ENCODE results near the gene CLMP.
"Not testable (repeated sequence)": the region's sequence is repeated elsewhere in the genome, so short reads cannot be mapped to it uniquely, and the experiment has no call there.

Gene CLMP

DNA sequence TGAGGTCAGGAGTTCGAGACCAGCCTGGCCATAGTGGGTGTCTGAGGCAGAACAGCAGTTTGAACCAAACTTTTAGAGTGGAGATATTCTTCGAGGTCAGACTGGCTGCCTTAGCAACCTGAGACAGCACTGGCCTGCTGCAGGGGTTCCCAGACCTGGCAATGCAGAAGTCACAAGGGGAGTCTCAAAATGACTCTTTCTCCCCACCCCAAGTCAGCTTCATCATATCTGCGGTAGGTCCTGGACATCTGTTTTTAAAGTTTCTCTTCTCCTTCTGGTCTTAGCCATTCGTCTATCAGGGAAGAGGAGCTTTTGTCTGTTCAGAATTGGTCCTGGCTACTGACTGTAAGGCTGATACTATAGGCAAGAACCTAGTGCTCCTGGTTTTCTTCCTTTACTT lies 14.5 kb upstream of the CLMP start:
- no peak overlapping the region for H3K4me2 ChIP-seq (ENCODE audit: low read length)
- H3K79me2 ChIP-seq (ENCODE audit: insufficient read depth, low read length) = no peaks in the 10 kb centered on the region
- no peaks in the 10 kb centered on the region for H3F3A ChIP-seq (ENCODE audit: insufficient read depth, low read length)
- no peak overlapping the region for H3K9ac ChIP-seq (ENCODE audit: low read length)
- no peaks in the 10 kb centered on the region for H4K20me1 ChIP-seq (ENCODE audit: insufficient read depth, low read length)
- H3K27ac ChIP-seq (ENCODE audit: low read depth, low read length, poor library complexity, severe bottlenecking) = no peak overlapping the region
- H3K36me3 ChIP-seq (ENCODE audit: insufficient read depth, low read length) = no peaks in the 10 kb centered on the region
- H3K27me3 ChIP-seq (ENCODE audit: insufficient read depth, low read length) = no peaks in the 10 kb centered on the region
- H3K9me3 ChIP-seq (ENCODE audit: low read length) = no peaks in the 10 kb centered on the region
- H3K4me1 ChIP-seq (ENCODE audit: insufficient read depth, low read length, severe bottlenecking) = no peaks in the 10 kb centered on the region
- TF ChIP-seq EZH2 (IDR thresholded peaks at IDR 0.05; ENCODE audit: borderline replicate concordance, low read length) = no peak
- TF ChIP-seq, protein P1, sequence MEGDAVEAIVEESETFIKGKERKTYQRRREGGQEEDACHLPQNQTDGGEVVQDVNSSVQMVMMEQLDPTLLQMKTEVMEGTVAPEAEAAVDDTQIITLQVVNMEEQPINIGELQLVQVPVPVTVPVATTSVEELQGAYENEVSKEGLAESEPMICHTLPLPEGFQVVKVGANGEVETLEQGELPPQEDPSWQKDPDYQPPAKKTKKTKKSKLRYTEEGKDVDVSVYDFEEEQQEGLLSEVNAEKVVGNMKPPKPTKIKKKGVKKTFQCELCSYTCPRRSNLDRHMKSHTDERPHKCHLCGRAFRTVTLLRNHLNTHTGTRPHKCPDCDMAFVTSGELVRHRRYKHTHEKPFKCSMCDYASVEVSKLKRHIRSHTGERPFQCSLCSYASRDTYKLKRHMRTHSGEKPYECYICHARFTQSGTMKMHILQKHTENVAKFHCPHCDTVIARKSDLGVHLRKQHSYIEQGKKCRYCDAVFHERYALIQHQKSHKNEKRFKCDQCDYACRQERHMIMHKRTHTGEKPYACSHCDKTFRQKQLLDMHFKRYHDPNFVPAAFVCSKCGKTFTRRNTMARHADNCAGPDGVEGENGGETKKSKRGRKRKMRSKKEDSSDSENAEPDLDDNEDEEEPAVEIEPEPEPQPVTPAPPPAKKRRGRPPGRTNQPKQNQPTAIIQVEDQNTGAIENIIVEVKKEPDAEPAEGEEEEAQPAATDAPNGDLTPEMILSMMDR (IDR thresholded peaks at IDR 0.05; ENCODE audit: low read length) = no peak
- H2AFZ ChIP-seq (ENCODE audit: low read length) = no peak overlapping the region
- H3K4me3 ChIP-seq (ENCODE audit: low read depth, low read length, poor library complexity, severe bottlenecking) = no peak overlapping the region
- H3K9me2 ChIP-seq (ENCODE audit: low read depth, low read length) = no peaks in the 10 kb centered on the region

DNA sequence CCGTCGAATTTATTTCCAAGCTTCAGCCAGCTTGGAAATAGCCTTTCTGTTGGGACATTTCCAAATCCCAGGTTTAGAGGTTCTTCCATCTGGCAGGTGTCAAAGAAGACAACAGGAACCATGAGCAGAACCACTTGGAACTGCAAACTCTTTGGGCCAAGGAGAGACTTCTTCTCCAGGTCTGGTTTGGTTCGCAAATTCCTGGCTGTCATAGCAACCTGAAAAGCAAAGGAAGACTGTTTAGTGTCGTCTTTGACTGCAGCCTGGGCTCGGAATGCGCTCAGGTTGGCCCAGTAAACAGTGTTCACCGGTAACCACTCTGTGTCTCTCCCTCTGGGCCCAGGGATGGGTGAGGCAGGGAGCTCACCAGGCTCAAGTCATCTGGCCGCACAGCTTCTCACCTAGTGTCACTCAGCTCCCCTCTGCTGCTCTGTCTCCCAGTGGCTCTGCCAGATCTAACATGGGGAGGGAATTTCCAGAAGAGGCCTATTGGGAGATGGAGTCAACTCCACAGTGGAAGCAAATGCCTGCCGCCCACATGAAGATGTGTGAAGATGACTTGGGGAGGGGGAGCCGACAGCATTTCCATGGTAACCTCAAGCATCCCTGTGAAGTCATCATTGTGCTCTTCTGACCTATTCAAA lies 11.9 kb upstream of the CLMP start:
- H3F3A ChIP-seq (ENCODE audit: insufficient read depth, low read length) = no peaks in the 10 kb centered on the region

DNA sequence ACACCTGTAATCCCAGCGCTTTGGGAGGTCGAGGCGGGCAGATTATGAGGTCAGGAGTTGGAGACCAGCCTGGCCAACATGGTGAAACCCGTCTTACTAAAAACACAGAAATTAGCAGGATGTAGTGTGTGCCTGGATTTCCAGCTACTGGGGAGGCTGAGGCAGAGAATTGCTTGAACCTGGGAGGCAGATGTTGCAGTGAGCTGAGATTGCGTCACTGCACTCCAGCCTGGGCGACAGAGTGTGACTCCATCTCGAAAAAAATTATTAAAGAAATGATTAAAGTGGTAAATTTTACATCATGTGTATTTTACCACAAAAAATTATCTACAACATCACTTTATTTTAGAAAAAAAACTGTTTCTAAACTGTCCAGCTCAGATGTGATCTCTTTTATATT lies 11.0 kb upstream of the CLMP start:
- not testable (repeated sequence) for H3K9me2 ChIP-seq (ENCODE audit: low read depth, low read length); H3K9ac ChIP-seq (ENCODE audit: low read length); H3K79me2 ChIP-seq (ENCODE audit: insufficient read depth, low read length); H3K27ac ChIP-seq (ENCODE audit: low read depth, low read length, poor library complexity, severe bottlenecking); H3K4me2 ChIP-seq (ENCODE audit: low read length); H3K9me3 ChIP-seq (ENCODE audit: low read length); H4K20me1 ChIP-seq (ENCODE audit: insufficient read depth, low read length); H3K4me1 ChIP-seq (ENCODE audit: insufficient read depth, low read length, severe bottlenecking); H3K4me3 ChIP-seq (ENCODE audit: low read depth, low read length, poor library complexity, severe bottlenecking); H2AFZ ChIP-seq (ENCODE audit: low read length); H3F3A ChIP-seq (ENCODE audit: insufficient read depth, low read length); H3K36me3 ChIP-seq (ENCODE audit: insufficient read depth, low read length); H3K27me3 ChIP-seq (ENCODE audit: insufficient read depth, low read length)

More for the DNA sequence above, 11.9 kb upstream of the CLMP start:
- no peak overlapping the region for H3K9ac ChIP-seq (ENCODE audit: low read length)
- H3K27ac ChIP-seq (ENCODE audit: low read depth, low read length, poor library complexity, severe bottlenecking) = no peak overlapping the region
- H3K4me1 ChIP-seq (ENCODE audit: insufficient read depth, low read length, severe bottlenecking) = no peaks in the 10 kb centered on the region
- TF ChIP-seq EZH2 (IDR thresholded peaks at IDR 0.05; ENCODE audit: borderline replicate concordance, low read length) = no peak
- TF ChIP-seq, protein P1 (IDR thresholded peaks at IDR 0.05; ENCODE audit: low read length) = no peak
- H3K36me3 ChIP-seq (ENCODE audit: insufficient read depth, low read length) = no peaks in the 10 kb centered on the region
- H3K4me2 ChIP-seq (ENCODE audit: low read length) = no peak overlapping the region
- no peaks in the 10 kb centered on the region for H3K27me3 ChIP-seq (ENCODE audit: insufficient read depth, low read length)
- no peaks in the 10 kb centered on the region for H3K9me3 ChIP-seq (ENCODE audit: low read length)
- H3K4me3 ChIP-seq (ENCODE audit: low read depth, low read length, poor library complexity, severe bottlenecking) = no peak overlapping the region
- H2AFZ ChIP-seq (ENCODE audit: low read length) = no peak overlapping the region
- H4K20me1 ChIP-seq (ENCODE audit: insufficient read depth, low read length) = no peaks in the 10 kb centered on the region
- no peaks in the 10 kb centered on the region for H3K79me2 ChIP-seq (ENCODE audit: insufficient read depth, low read length)
- H3K9me2 ChIP-seq (ENCODE audit: low read depth, low read length) = no peaks in the 10 kb centered on the region

DNA sequence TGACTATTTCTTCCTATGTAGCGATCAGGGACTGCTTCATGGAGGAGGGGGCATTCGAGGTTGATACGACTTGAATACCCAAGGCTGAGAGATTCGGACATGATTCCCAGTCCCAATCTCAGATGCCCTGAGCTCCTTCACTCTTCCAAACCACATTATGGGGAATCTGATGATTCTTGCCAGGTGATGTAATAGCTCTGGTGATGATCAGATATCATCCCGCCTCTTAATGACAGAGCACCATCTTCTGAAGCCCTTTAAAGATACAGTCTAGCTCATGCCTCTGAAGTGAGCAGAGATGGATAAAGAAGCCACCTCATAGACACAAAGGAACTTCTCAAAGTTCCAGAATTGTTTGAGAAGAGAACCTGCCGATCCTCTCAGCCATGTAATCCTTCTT lies 8.9 kb upstream of the CLMP start:
- no peaks in the 10 kb centered on the region for H3K36me3 ChIP-seq (ENCODE audit: insufficient read depth, low read length)
- no peaks in the 10 kb centered on the region for H3K4me1 ChIP-seq (ENCODE audit: insufficient read depth, low read length, severe bottlenecking)
- H3F3A ChIP-seq (ENCODE audit: insufficient read depth, low read length) = no peaks in the 10 kb centered on the region
- no peak overlapping the region for H3K4me3 ChIP-seq (ENCODE audit: low read depth, low read length, poor library complexity, severe bottlenecking)
- H4K20me1 ChIP-seq (ENCODE audit: insufficient read depth, low read length) = no peaks in the 10 kb centered on the region
- H3K9me2 ChIP-seq (ENCODE audit: low read depth, low read length) = no peaks in the 10 kb centered on the region
- no peak overlapping the region for H3K9ac ChIP-seq (ENCODE audit: low read length)
- TF ChIP-seq EZH2 (IDR thresholded peaks at IDR 0.05; ENCODE audit: borderline replicate concordance, low read length) = no peak
- TF ChIP-seq, protein P1 (IDR thresholded peaks at IDR 0.05; ENCODE audit: low read length) = no peak
- H2AFZ ChIP-seq (ENCODE audit: low read length) = no peak overlapping the region
- H3K27me3 ChIP-seq (ENCODE audit: insufficient read depth, low read length) = no peaks in the 10 kb centered on the region
- no peaks in the 10 kb centered on the region for H3K9me3 ChIP-seq (ENCODE audit: low read length)
- H3K27ac ChIP-seq (ENCODE audit: low read depth, low read length, poor library complexity, severe bottlenecking) = no peak overlapping the region
- no peak overlapping the region for H3K4me2 ChIP-seq (ENCODE audit: low read length)
- no peaks in the 10 kb centered on the region for H3K79me2 ChIP-seq (ENCODE audit: insufficient read depth, low read length)
